ENCODE data around the gene USP47.

Gene USP47

GRCh38 chr11:11866203-11866602 lies 24.4 kb downstream of the USP47 start:
- no peak for DNase-seq (ENCODE audit: low read depth in 2 of 2)

DNA sequence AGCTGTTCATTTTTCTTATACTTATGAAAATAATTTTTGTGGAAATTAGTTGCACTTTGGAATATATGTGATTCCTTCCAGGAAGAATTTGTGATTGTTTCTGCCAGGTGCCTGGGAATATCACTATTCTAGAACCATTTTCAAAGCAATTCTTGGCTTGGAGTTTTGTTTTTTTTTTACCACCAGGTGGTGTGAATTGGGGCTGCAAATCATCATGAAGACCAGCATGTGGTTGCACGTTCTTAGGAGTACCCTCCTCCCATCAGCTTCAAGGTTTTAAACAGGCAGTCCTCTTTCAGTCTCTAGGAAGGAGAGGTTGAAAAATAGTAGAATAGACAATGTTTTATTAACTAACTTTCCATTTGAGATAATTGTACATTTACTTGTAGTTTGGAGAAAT lies 25.9 kb downstream of the USP47 start:
- DNase-seq (ENCODE audit: low read depth in 2 of 2), result no peak

DNA sequence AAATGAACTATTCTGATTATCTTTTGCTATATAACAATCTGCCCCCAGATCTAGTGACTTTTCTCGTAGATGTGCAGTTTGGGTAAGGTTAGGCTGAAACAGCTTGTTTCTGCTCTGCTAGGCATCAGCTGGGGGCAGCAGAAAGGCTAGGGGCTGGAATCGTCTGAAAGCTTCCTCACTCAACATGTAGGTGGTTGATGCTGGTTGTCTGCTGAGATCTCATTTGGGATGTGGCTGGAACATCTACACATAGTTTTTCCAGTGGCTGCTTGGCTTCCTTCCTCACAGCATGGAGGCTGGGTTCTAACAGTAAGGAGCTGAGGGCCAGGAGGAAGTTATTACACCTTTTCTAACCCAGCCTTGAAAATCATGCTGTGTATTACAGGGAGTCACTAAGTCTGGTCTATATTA lies 30.2 kb downstream of the USP47 start:
- no peak for DNase-seq (ENCODE audit: low read depth in 2 of 2)

DNA sequence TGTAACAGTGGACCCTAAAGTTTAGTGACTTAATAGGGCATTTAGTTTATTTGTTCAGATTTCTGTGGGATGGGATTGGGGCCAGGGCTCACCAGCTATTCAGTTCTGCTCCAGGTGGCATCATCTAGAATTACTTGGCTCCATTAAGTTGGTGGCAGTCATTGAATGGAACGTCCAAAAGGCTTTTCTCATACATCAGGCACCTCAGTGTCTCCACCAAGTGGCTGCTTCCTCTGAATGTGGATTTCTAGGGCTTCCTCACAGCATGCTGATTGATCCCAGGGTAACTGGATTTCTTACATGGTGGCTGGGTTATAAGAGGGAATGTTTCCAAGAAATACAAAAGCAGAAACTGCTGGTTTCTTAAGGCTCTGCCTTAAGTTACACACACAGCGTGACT lies 34.7 kb downstream of the USP47 start:
- no peak for DNase-seq (ENCODE audit: low read depth in 2 of 2)

DNA sequence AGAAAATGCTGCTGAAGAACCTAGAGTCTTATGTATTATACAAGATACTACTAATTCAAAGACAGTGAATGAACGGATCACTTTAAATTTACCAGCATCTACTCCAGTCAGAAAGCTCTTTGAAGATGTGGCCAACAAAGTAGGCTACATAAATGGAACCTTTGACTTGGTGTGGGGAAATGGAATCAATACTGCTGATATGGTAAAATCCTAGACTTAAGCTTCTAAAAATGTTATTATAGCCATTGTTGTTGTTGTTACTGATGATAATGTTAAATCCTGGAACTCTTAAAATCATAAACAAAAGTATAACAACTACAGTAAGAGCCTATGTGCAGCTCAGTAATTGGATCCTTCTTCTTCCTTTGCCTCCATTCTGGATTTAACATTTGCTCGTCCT lies 38.4 kb downstream of the USP47 start:
- no peak for DNase-seq (ENCODE audit: low read depth in 2 of 2)

- no peak for DNase-seq (ENCODE audit: low read depth in 2 of 2)
These were observed 40.8 kb downstream of the USP47 start for GRCh38 chr11:11882539-11882938.

DNA sequence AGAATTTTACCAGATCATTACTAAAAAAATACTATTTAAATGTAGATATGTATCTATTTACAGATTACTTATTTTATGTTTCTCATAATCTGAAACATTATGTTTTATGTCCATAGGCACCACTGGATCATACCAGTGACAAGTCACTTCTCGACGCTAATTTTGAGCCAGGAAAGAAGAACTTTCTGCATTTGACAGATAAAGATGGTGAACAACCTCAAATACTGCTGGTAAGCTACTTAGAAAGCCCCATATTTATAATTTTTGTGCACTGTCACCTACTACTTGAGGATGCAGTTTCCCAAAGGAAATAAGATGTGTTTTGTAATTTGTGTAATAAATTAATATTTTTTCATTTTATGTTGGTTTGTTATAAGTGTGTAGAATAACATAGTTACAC lies 42.6 kb downstream of the USP47 start:
- DNase-seq (ENCODE audit: low read depth in 2 of 2), result no peak

DNA sequence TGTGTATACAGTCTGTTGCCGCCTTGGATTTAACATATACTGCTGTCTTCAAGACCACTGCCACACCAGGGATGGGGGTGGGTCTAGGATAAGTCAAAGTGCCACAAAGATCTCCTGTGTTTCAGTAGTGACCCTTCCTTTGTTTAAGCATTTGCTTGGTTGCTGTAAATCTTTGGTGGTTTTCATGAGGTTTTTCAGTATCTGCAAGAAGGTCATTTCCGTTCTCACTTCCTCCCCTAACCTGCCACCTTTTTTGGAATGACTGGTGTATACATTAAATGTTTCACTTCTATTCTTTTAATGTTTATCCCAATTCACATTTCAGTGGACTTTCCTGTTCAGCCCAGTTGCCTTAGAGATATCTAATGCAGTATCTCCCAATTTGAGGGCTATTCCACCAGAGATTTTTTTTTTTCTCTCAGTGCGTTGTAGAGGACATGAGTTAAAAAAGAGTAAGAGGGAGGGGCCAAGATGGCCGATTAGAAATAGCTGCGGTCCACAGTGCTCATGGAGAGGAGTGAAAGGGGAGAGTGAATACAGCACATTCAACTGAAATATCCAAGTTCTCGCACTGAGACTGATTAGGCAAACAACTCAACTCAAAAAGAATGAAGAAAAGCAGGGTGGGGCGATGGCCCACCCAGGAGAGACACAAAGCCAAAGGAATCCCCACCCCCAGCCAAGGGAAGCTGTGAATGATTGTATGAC lies 43.2 kb downstream of the USP47 start:
- no peak for DNase-seq (ENCODE audit: low read depth in 2 of 2)

DNA sequence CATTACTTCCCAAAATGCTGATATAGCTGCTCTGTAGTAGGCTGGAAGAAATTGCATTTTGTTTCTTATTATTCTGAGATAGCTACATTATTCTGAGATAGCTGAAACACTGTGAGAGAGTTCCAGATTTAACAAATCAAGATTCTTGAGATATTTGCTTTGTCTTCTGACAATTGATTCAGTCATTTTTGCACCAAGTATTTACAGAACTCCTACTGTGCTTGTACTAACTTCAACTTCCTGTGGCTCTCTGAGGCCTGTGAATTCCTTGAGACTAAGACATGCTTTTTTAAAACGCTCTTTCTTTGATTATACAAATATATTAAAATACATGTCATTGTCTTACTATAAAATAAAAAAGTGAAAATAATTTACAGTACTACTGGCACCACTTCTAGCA lies 52.7 kb downstream of the USP47 start:
- DNase-seq (ENCODE audit: low read depth in 2 of 2), result no peak

GRCh38 chr11:11895672-11896071 lies 53.9 kb downstream of the USP47 start:
- no peak for DNase-seq (ENCODE audit: low read depth in 2 of 2)

DNA sequence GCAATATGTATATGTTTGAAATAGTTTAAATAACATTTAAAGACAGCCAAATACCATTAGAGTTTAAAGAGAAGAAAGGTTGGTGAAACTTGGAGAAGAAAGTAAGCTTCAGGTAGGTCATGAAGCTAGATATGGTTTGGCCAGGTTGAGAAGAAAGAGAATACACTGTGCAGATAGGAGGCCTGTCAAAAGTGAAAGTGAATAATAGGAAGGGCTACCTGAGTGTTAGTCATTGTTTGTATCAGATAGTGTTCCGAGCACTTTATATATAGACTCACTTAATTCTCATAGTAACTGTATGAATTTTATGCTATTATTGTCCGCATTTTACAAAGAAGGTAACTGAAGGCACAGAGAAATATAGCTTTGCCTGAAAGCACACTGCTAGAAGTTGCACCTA lies 56.9 kb downstream of the USP47 start:
- DNase-seq (ENCODE audit: low read depth in 2 of 2), result no peak

- no peak for DNase-seq (ENCODE audit: low read depth in 2 of 2)
These were observed 57.6 kb downstream of the USP47 start for GRCh38 chr11:11899401-11899800.

DNA sequence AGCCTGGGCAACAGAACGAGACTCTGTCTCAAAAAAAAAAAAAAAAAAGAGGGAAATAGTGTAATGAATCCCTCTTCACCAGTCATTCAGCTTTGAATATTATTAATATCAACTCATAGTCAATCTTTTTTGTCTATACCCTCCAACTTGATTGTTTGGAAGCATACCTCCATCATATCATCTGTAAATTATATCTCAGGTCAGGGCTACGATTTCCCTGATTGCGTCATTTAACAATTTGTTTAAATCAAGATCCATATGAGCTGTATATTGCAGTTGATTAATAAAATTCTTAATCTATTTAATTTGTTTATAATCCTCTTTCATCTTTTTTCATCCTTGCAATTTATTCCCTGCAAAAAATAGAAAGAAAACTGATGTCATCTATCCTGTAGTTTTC lies 60.2 kb downstream of the USP47 start:
- DNase-seq (ENCODE audit: low read depth in 2 of 2), result no peak

GRCh38 chr11:11909727-11910126 lies 68.0 kb downstream of the USP47 start:
- DNase-seq (ENCODE audit: low read depth in 2 of 2), result no peak

DNA sequence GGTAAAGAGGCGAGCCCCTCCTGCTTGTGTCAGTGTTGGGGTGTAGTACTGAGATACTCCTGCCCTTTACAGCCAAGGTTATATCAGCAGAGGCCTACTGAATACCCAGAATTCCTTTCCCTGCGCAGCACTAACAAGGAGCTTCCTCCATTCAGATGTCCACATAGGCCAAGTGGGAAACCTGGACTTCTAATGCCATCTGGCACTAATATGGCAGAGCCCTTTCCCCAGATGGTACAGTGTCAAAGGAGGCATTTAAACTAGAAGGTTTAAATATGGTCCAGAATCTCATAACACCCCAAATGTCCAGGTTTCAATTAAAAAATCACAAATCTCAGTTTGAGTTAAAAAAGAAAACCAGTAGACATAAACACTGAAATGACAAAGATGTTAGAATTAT lies 68.8 kb downstream of the USP47 start:
- DNase-seq (ENCODE audit: low read depth in 2 of 2), result no peak

DNA sequence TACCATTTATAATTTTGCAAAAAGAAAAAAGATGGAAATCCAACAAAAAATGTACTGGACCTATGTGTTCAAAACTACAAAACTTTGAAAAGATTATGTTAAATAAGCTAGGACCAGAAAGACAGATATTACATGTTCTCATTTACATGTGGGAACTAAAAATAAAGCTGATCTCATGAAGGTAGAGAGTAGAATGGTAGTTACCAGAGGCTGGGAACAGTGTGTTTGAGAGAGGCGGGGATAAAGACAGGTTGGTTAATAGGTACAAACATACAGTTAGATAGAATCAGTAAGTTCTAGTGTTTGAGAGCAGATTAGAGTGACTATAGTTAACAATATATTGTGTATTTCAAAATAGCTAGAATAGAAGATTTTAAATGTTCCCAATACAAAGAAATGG lies 71.6 kb downstream of the USP47 start:
- DNase-seq (ENCODE audit: low read depth in 2 of 2), result no peak

DNA sequence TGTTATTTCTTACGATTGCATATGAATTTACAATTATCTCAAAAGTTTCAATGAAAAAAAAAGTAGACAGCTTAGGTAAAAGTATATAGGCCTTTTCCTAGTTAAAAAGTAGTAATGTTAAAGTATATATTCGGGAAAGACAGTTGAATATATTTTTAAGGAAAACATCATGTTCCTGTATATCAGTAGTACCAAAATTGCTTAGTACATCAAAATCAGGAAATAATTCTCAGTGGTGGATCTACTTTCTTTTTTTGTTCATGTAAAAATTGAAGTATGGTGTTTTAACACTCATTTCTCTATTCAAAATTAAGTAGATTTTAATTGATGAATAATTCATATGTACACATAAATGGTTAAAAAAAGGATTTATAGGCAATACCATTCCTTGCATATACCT lies 73.9 kb downstream of the USP47 start:
- no peak for DNase-seq (ENCODE audit: low read depth in 2 of 2)

DNA sequence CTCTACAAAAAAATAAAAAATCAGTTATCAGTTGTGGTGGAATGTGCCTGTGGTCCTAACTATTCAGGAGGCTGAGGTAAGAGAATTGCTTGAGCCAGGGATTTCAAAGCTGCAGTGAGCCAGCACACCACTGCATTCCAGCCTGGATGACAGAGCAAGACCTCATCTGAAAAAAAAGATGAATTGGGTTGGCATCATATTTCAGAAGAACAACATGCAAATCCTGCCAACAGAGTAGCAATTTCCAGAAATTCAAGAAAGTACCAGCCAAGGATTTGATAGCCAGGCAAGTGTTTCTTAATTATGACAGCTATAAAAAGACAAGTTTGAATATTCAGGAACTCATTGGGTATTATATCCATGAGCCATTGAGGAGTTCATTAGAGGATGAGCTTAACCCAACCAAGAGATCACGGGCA lies 75.2 kb downstream of the USP47 start:
- no peak for DNase-seq (ENCODE audit: low read depth in 2 of 2)

DNA sequence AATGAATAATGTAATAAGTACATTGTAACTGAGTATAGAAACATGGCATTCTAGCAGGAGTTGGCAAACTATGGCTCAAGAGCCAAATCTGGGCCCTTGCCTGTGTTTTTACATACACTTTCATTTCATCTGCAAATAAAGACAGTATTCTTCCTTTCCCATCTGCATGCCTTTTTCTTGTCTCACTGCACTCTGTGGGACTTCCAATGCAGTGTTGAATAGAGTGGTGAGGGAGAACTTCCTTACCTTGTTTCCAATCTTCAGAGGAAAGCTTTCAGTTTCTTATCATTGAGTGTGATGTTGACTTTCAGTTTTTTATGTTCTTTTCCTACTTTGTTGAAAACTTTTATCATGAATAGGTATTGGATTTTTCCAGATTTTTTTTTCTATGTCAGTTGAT lies 82.1 kb downstream of the USP47 start:
- DNase-seq (ENCODE audit: low read depth in 2 of 2), result no peak

GRCh38 chr11:11929920-11930319 lies 88.1 kb downstream of the USP47 start:
- no peak for DNase-seq (ENCODE audit: low read depth in 2 of 2)

DNA sequence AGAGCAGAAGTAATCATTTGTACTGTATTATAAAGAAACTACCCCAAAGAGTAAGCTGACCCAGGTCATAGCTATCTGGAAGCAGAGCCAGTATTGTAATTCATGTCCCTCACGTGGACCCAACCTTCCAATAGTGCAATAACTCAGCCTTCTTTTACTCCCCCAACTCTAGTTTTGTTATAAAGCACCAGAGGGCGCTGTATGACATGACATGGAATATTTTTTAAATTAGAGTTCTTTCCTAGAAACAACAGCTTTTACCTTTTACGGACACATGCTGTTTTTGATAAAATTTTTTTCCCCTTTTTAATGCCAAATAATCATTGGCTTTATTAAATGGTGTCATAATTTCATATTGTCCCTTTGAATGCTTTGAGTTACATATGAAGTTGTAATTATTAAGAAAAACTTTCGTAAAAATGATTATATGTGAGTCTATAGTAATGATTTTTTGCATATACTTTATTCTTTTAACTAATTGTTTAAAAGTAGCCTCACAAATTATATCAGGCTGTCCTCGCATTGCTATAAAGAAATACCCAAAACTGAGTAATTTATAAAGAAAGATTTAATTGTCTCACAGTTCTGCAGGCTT lies 89.8 kb downstream of the USP47 start:
- DNase-seq (ENCODE audit: low read depth in 2 of 2), result no peak

DNA sequence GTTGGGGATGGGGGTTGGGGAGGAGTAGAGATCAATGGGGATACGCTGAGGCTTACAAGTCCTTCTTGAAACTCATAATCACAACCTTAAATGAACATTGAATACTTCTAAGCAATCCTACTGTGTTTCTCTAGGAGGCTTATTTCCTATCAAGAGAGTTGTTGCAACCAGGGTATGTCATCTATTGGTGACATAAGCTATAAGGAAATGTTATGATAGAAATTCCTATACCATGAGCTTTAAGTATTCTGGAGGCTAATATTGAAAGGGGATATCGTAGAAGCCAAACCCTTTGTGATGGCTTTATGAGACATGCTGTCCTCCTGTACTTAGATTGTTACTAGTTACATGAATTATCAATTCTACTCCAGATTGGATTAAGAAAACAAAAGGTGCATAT lies 93.8 kb downstream of the USP47 start:
- DNase-seq (ENCODE audit: low read depth in 2 of 2), result no peak

DNA sequence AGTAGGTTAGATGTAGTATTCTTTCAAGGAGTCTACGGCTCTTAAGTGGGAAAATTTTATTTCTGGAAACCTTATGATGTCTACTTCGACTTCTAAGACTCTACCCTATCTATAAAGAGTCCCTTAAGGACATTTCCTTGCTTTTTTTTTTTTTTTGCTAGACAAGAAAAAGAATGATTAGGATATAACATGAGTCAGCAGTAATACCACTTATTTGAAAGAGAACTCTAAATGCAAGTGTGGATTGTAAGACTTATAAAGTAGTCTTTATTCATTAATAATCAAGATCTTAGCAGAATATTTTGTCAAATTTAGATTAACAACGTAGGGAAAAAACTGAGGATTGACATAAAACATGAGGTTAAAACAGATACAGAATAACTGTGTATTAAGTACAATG lies 95.7 kb downstream of the USP47 start:
- no peak for DNase-seq (ENCODE audit: low read depth in 2 of 2)

DNA sequence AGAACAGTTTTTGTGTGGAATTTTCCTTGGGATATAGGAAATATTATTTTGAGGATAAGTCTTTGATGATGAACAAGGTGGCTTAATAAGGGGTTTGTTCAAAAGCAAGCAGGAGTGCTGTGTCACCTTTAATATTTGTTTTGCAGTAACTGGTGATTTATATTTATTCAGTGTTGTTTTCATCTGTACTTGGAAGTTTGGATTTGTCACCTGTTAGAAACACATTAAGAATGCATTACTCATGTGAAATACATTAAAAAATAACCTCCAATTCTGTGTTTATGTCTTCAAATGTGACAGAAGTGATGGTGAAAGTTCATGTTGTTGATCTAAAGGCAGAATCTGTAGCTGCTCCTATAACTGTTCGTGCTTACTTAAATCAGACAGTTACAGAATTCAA lies 96.2 kb downstream of the USP47 start:
- DNase-seq (ENCODE audit: low read depth in 2 of 2), result no peak

Data from stimulated activated CD4-positive, alpha-beta T cell treated with anti-CD3 and anti-CD28 coated beads, Interleukin-1b, Interleukin-23, amount 100 ng/mL, for 1 hour (primary cell).